ENCODE results near the gene CFAP43. TPM values are rescaled to one million over a fixed set of nuclear protein-coding genes. Genes with fewer than 3 reads are reported as not detected.
A peak's percentile ranks its signal among the peaks of the same experiment; 100 is the strongest.

CFAP43 gene
- total RNA-seq, 1 experiment from 2014 or later = 0.44 TPM

- Histone ChIP-seq H3K4me2 (ENCODE audit: low read length) (no peak overlapping the region), H3K27me3 (ENCODE audit: low read length) (no peaks in the 10 kb centered on the region), H3K27ac (ENCODE audit: low read length) (no peak overlapping the region), H4K20me1 (ENCODE audit: low read length) (no peaks in the 10 kb centered on the region), H3K79me2 (ENCODE audit: low read length) (0 out of 2 replicates have a peak, but pooled peaks cover 12% of the 10 kb centered on the region), H3K9me3 (ENCODE audit: low read length) (no peaks in the 10 kb centered on the region), H3K9ac (ENCODE audit: low read length) (no peak overlapping the region), H2AFZ (ENCODE audit: low read length) (no peak overlapping the region), H3K4me3 (ENCODE audit: low read length) (no peak overlapping the region), H3F3A (ENCODE audit: low read length, unreplicated experiment) (no peaks in the 10 kb centered on the region), H3K36me3 (ENCODE audit: low read depth, low read length) (no peaks in the 10 kb centered on the region), H3K9me2 (replicated peaks; ENCODE audit: low read length) (no peaks in the 10 kb centered on the region), H3K4me1 (ENCODE audit: insufficient read depth, low read length) (peaks cover 13% of the 10 kb centered on the region)
- BruUV-seq (replicated peaks) = no TSS peak
- no peak for DNase-seq
- intact Hi-C loops (cut with micrococcal nuclease) = no loop called here
- CTCF ChIA-PET = no interaction called here
- TF ChIP-seq CTCF (conservative IDR thresholded peaks at IDR 0.05; ENCODE audit: low read depth, low read length) (no peak), EZH2 (IDR thresholded peaks at IDR 0.05; ENCODE audit: low read length, unreplicated experiment) (no peak)
- POLR2A ChIA-PET (ENCODE audit: unreplicated experiment) = no interaction called here
- ATAC-seq = no peak
Measured at GRCh38 chr10:104279550-104280259, 47.5 kb upstream of the CFAP43 start.

GRCh38 chr10:104277785-104278184, 45.6 kb upstream of the CFAP43 start:
- 0 out of 2 replicates have a peak, but pooled peaks cover 12% of the 10 kb centered on the region for H3K79me2 ChIP-seq (ENCODE audit: low read length)

More at GRCh38 chr10:104277785-104278184, 45.6 kb upstream of the CFAP43 start:
- CTCF ChIA-PET = no interaction called here
- 0 out of 2 replicates have a peak overlapping the region, but pooled peaks have one; percentile 28 for H3K4me2 ChIP-seq (ENCODE audit: low read length)
- intact Hi-C loops (cut with micrococcal nuclease) = no loop called here
- H3K4me1 ChIP-seq (ENCODE audit: insufficient read depth, low read length) = peaks cover 17% of the 10 kb centered on the region
- DNase-seq (peak; percentile 73), ATAC-seq (peak; percentile 26)
- TF ChIP-seq EZH2 (IDR thresholded peaks at IDR 0.05; ENCODE audit: low read length, unreplicated experiment) (no peak), EZH2phosphoT487 (IDR thresholded peaks at IDR 0.05; ENCODE audit: borderline replicate concordance, low read length) (no peak), CTCF (conservative IDR thresholded peaks at IDR 0.05; ENCODE audit: low read depth, low read length) (no peak)
- no peaks in the 10 kb centered on the region for H3K9me3 ChIP-seq (ENCODE audit: low read length)
- no peak overlapping the region for H3K4me3 ChIP-seq (ENCODE audit: low read length)
- no peaks in the 10 kb centered on the region for H3K27me3 ChIP-seq (ENCODE audit: low read length)
- BruUV-seq (replicated peaks) = no TSS peak
- H3K9me2 ChIP-seq (replicated peaks; ENCODE audit: low read length) = no peaks in the 10 kb centered on the region
- POLR2A ChIA-PET (ENCODE audit: unreplicated experiment) = interaction anchor here (0.5 kb wide), 1 partner anchor 332 kb away, joined by 3 read pairs; no protein-coding TSS in a partner anchor
- no peak overlapping the region for H3K9ac ChIP-seq (ENCODE audit: low read length)
- H3K36me3 ChIP-seq (ENCODE audit: low read depth, low read length) = no peaks in the 10 kb centered on the region
- H3F3A ChIP-seq (ENCODE audit: low read length, unreplicated experiment) = no peaks in the 10 kb centered on the region
- no peaks in the 10 kb centered on the region for H4K20me1 ChIP-seq (ENCODE audit: low read length)
- no peak overlapping the region for H3K27ac ChIP-seq (ENCODE audit: low read length)
- no peak overlapping the region for H2AFZ ChIP-seq (ENCODE audit: low read length)

Data from PC-3 (cell line).